ENCODE results near the gene NHLRC1.

Gene NHLRC1

GRCh38 chr6:18138906-18139305 lies 16.4 kb upstream of the NHLRC1 start:
- no peak for DNase-seq

GRCh38 chr6:18136260-18136659 lies 13.8 kb upstream of the NHLRC1 start:
- DNase-seq = no peak

GRCh38 chr6:18135171-18135570 lies 12.7 kb upstream of the NHLRC1 start:
- no peak for DNase-seq

- no peak for DNase-seq
Observed at GRCh38 chr6:18132346-18132745, 9.9 kb upstream of the NHLRC1 start.

- DNase-seq = no peak
Observed at GRCh38 chr6:18126121-18126520, 3.6 kb upstream of the NHLRC1 start.

GRCh38 chr6:18121580-18122127 lies 823 bp downstream of the NHLRC1 start:
- DNase-seq = no peak

GRCh38 chr6:18119236-18119635 lies 3.2 kb downstream of the NHLRC1 start:
- DNase-seq = no peak

GRCh38 chr6:18118330-18118729 lies 4.1 kb downstream of the NHLRC1 start:
- no peak for DNase-seq

- no peak for DNase-seq
Observed at GRCh38 chr6:18117136-18117535, 5.3 kb downstream of the NHLRC1 start.

- no peak for DNase-seq
Observed at GRCh38 chr6:18115356-18115755, 7.1 kb downstream of the NHLRC1 start.

- no peak for DNase-seq
Observed at GRCh38 chr6:18110162-18110561, 12.3 kb downstream of the NHLRC1 start.

- no peak for DNase-seq
Observed at GRCh38 chr6:18107061-18107460, 15.4 kb downstream of the NHLRC1 start.

- DNase-seq = no peak
Observed at GRCh38 chr6:18102783-18103509, 19.5 kb downstream of the NHLRC1 start.

GRCh38 chr6:18101873-18102272 lies 20.6 kb downstream of the NHLRC1 start:
- DNase-seq = no peak

- no peak for DNase-seq
Observed at GRCh38 chr6:18101271-18101670, 21.2 kb downstream of the NHLRC1 start.

- no peak for DNase-seq
Observed at GRCh38 chr6:18100296-18100695, 22.2 kb downstream of the NHLRC1 start.

- DNase-seq = no peak
Observed at GRCh38 chr6:18099511-18099910, 23.0 kb downstream of the NHLRC1 start.

GRCh38 chr6:18096423-18096822 lies 26.1 kb downstream of the NHLRC1 start:
- DNase-seq = no peak

- DNase-seq = no peak
Observed at GRCh38 chr6:18091382-18091781, 31.1 kb downstream of the NHLRC1 start.

GRCh38 chr6:18090349-18090786 lies 32.1 kb downstream of the NHLRC1 start:
- no peak for DNase-seq

GRCh38 chr6:18088419-18089296 lies 33.8 kb downstream of the NHLRC1 start:
- DNase-seq = no peak

GRCh38 chr6:18087396-18088165 lies 34.9 kb downstream of the NHLRC1 start:
- no peak for DNase-seq

- DNase-seq = no peak
Observed at GRCh38 chr6:18081025-18081668, 41.3 kb downstream of the NHLRC1 start.
